HG03571 (cell line): ENCODE measurements around the gene CMTM5.
"Not testable (repeated sequence)": the region's sequence is repeated elsewhere in the genome, so short reads cannot be mapped to it uniquely, and the experiment has no call there.

Experiments
- ATAC-seq: cut with Tn5 transposase; IDR thresholded peaks from one replicate; pipeline ENCODE4 v1.9.1; 2021; ENCODE audit not compliant: unreplicated experiment

Gene CMTM5

GRCh38 chr14:23396126-23396525, 19.3 kb downstream of the CMTM5 start:
- no peak for ATAC-seq

GRCh38 chr14:23396781-23397407, 20.0 kb downstream of the CMTM5 start:
- ATAC-seq = no peak

- ATAC-seq = no peak
Measured at GRCh38 chr14:23398348-23398747, 21.5 kb downstream of the CMTM5 start.

- no peak for ATAC-seq
Measured at GRCh38 chr14:23399136-23399535, 22.3 kb downstream of the CMTM5 start.

GRCh38 chr14:23399591-23399990, 22.7 kb downstream of the CMTM5 start:
- ATAC-seq = no peak

GRCh38 chr14:23400496-23401149, 23.8 kb downstream of the CMTM5 start:
- not testable (repeated sequence) for ATAC-seq

GRCh38 chr14:23401291-23401690, 24.4 kb downstream of the CMTM5 start:
- no peak for ATAC-seq

GRCh38 chr14:23402296-23403138, 25.7 kb downstream of the CMTM5 start:
- no peak for ATAC-seq

- no peak for ATAC-seq
Measured at GRCh38 chr14:23403139-23403438, 26.2 kb downstream of the CMTM5 start.

GRCh38 chr14:23403908-23404307, 27.1 kb downstream of the CMTM5 start:
- no peak for ATAC-seq

GRCh38 chr14:23404331-23404900, 27.6 kb downstream of the CMTM5 start:
- ATAC-seq = no peak

- ATAC-seq = no peak
Measured at GRCh38 chr14:23405096-23405495, 28.2 kb downstream of the CMTM5 start.

GRCh38 chr14:23405516-23406025, 28.7 kb downstream of the CMTM5 start:
- ATAC-seq = no peak

GRCh38 chr14:23406244-23406643, 29.4 kb downstream of the CMTM5 start:
- no peak for ATAC-seq

GRCh38 chr14:23406725-23407355, 30.0 kb downstream of the CMTM5 start:
- ATAC-seq = no peak

GRCh38 chr14:23407516-23408306, 30.9 kb downstream of the CMTM5 start, which contains the start of gene MYH6:
TSS of gene MYH6 (minus strand) at chr14:23408273. CDS start at chr14:23407223, 1,050 bp downstream.
- ATAC-seq = no peak

- ATAC-seq = no peak
Measured at GRCh38 chr14:23408307-23408630, 31.4 kb downstream of the CMTM5 start.

GRCh38 chr14:23409475-23409874, 32.6 kb downstream of the CMTM5 start:
- no peak for ATAC-seq

GRCh38 chr14:23409966-23410635, 33.3 kb downstream of the CMTM5 start:
- no peak for ATAC-seq
